Smooth muscle cell (in vitro differentiated cells): Measurements from ENCODE around the gene F2RL2. TPM values are rescaled to one million over a fixed set of nuclear protein-coding genes. Genes with fewer than 3 reads are reported as not detected.

Experiments
- DNase-seq: peaks from one replicate; lab custom pipeline; 2025; ENCODE audit not compliant: unreplicated experiment; lab: John Stamatoyannopoulos, UW
- H2AFZ ChIP-seq: fragments of 200-600 bp; sonication (generic); 2 replicates; pipeline ENCODE4 v1.6.0; 2016; ENCODE audit warnings: antibody characterized with exemption, low read depth, mild to moderate bottlenecking
- H3F3A ChIP-seq: fragments of 200-600 bp; sonication (generic); 2 replicates; pipeline ENCODE4 v1.6.0; 2017; ENCODE audit warnings: antibody characterized with exemption, low read depth
- H3K27ac ChIP-seq: fragments of 200-600 bp; sonication (generic); 2 replicates; pipeline ENCODE4 v1.5.1; 2016; ENCODE audit warnings: low read depth, mild to moderate bottlenecking
- H3K27me3 ChIP-seq: fragments of 200-600 bp; sonication (generic); 2 replicates; pipeline ENCODE4 v1.6.1; 2016; ENCODE audit warnings: low read depth, mild to moderate bottlenecking
- H3K36me3 ChIP-seq: fragments of 200-600 bp; sonication (generic); 2 replicates; pipeline ENCODE4 v1.5.1; 2016; ENCODE audit warnings: low read depth
- H3K4me1 ChIP-seq: fragments of 200-600 bp; sonication (generic); 2 replicates; pipeline ENCODE4 v1.5.1; 2016; ENCODE audit warnings: low read depth
- H3K4me2 ChIP-seq: fragments of 200-600 bp; sonication (generic); 2 replicates; pipeline ENCODE4 v1.6.0; 2016; ENCODE audit warnings: mild to moderate bottlenecking
- H3K4me3 ChIP-seq: fragments of 200-600 bp; sonication (generic); 2 replicates; pipeline ENCODE4 v1.5.1; 2016; ENCODE audit warnings: mild to moderate bottlenecking
- H3K79me2 ChIP-seq: fragments of 200-600 bp; sonication (generic); 2 replicates; pipeline ENCODE4 v1.6.0; 2016; ENCODE audit warnings: low read depth, mild to moderate bottlenecking
- H3K9ac ChIP-seq: fragments of 200-600 bp; sonication (generic); 2 replicates; pipeline ENCODE4 v1.6.0; 2016; ENCODE audit warnings: low read depth
- H3K9me3 ChIP-seq: fragments of 200-600 bp; sonication (generic); replicated peaks from 2 replicates; pipeline ENCODE4 v1.5.1; 2016; ENCODE audit warnings: low read depth
- H4K20me1 ChIP-seq: fragments of 200-600 bp; sonication (generic); 2 replicates; pipeline ENCODE4 v1.6.0; 2016; ENCODE audit warnings: low read depth
- WGBS: methylation state at CpG from one replicate; pipeline ENCODE4 v1.1.7; 2016; ENCODE audit warnings: low lambda C conversion rate; 5-methylcytosine and 5-hydroxymethylcytosine counted together
- polyA plus RNA-seq: library from polyadenylated mRNA; unstranded; fragments of >200 nt; fragmentation: Nextera tagmentation; extraction: Ambion mirVana; gene quantifications from 2 replicates; pipeline ENCODE4 v1.2.1, GENCODE V29; 2016
- total RNA-seq: library from RNA; depleted of rRNA; stranded (reverse); fragments of >200 nt; gene quantifications from 2 replicates; pipeline ENCODE4 v1.2.3, GENCODE V29; 2014
- TF ChIP-seq, protein P1 (sequence below): fragments of 200-600 bp; sonication (generic); IDR thresholded peaks from 2 replicates; pipeline ENCODE4 v1.5.1; 2017; ENCODE audit warnings: borderline replicate concordance, mild to moderate bottlenecking, antibody characterized with exemption; ENCODE audit not compliant: insufficient read depth, poor library complexity, severe bottlenecking

The F2RL2 gene
- total and polyA plus RNA-seq, 2 experiments from 2014 or later = 1.4 TPM; not detected in 1

DNA sequence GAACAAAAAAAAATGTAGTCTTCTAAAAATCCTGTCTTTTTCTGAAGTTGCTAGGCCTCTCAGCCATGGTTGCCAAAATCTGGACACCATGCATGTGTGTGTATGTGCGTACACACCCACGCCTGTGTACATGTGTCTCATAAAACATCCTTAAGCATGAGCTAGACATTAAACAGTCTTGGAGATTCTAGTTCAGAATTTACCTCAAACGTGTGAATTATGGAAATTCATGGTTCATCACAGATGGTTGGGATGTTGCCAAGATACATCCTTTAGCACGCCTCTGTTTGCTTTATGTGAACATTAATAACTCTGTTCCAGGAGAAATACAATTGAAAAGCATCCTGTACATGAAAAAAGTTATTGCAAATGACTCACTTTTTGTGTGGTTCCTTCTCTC, 53.0 kb downstream of the F2RL2 start:
- no peak overlapping the region for H3K9ac ChIP-seq
- no peaks in the 10 kb centered on the region for H3K79me2 ChIP-seq
- H3K36me3 ChIP-seq = no peaks in the 10 kb centered on the region
- no peak overlapping the region for H3K4me3 ChIP-seq
- 96% methylated on average over 4 of the region's 4 CpGs for WGBS
- no peak overlapping the region for H2AFZ ChIP-seq
- H3K4me2 ChIP-seq = no peak overlapping the region
- no peaks in the 10 kb centered on the region for H3F3A ChIP-seq
- H3K27me3 ChIP-seq = no peaks in the 10 kb centered on the region
- H3K9me3 ChIP-seq = no peaks in the 10 kb centered on the region
- DNase-seq = no peak
- TF ChIP-seq, protein P1, sequence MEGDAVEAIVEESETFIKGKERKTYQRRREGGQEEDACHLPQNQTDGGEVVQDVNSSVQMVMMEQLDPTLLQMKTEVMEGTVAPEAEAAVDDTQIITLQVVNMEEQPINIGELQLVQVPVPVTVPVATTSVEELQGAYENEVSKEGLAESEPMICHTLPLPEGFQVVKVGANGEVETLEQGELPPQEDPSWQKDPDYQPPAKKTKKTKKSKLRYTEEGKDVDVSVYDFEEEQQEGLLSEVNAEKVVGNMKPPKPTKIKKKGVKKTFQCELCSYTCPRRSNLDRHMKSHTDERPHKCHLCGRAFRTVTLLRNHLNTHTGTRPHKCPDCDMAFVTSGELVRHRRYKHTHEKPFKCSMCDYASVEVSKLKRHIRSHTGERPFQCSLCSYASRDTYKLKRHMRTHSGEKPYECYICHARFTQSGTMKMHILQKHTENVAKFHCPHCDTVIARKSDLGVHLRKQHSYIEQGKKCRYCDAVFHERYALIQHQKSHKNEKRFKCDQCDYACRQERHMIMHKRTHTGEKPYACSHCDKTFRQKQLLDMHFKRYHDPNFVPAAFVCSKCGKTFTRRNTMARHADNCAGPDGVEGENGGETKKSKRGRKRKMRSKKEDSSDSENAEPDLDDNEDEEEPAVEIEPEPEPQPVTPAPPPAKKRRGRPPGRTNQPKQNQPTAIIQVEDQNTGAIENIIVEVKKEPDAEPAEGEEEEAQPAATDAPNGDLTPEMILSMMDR = no peak
- H3K4me1 ChIP-seq = no peaks in the 10 kb centered on the region
- H3K27ac ChIP-seq = no peak overlapping the region
- H4K20me1 ChIP-seq = no peaks in the 10 kb centered on the region

Other genes with a start within 250 kb of the F2RL2 start
- 10.7 and 16.6 TPM in 2 replicates for gene IQGAP2, start 220.1 kb downstream of the F2RL2 start, total RNA-seq
- 5.7 and 7.3 TPM in 2 replicates for gene IQGAP2, start 220.1 kb downstream of the F2RL2 start, polyA plus RNA-seq
- gene F2R, start 92.7 kb upstream of the F2RL2 start, total RNA-seq = 135 and 140 TPM in 2 replicates
- 83.3 and 103 TPM in 2 replicates for gene F2R, start 92.7 kb upstream of the F2RL2 start, polyA plus RNA-seq
- 76.4 and 88.3 TPM in 2 replicates for gene F2RL1, start 195.6 kb upstream of the F2RL2 start, total RNA-seq
- 42.6 and 53.8 TPM in 2 replicates for gene F2RL1, start 195.6 kb upstream of the F2RL2 start, polyA plus RNA-seq
- gene S100Z, start 226.6 kb upstream of the F2RL2 start, total RNA-seq = not detected in 2 replicates
- gene S100Z, start 226.6 kb upstream of the F2RL2 start, polyA plus RNA-seq = 0.34 and 0.73 TPM in 2 replicates